Measurements from ENCODE around the gene IKZF1. TPM values are rescaled to one million over a fixed set of nuclear protein-coding genes. Genes with fewer than 3 reads are reported as not detected.

Gene IKZF1
- total RNA-seq, 1 experiment from 2014 or later = 0.77 TPM

GRCh38 chr7:50427518-50427917 lies 123.0 kb downstream of the IKZF1 start:
- ATAC-seq = no peak
- Histone ChIP-seq H3K27me3 (ENCODE audit: control insufficient read depth, insufficient read depth, low read length) (no peaks in the 10 kb centered on the region), H3K4me3 (ENCODE audit: low read depth in 2 of 2, low read length in 2 of 2) (no peak overlapping the region), H3K27ac (ENCODE audit: low read length) (no peak overlapping the region), H3K36me3 (ENCODE audit: control insufficient read depth, insufficient read depth, low read length) (no peaks in the 10 kb centered on the region), H3K4me1 (ENCODE audit: control insufficient read depth, insufficient read depth, low read length) (no peaks in the 10 kb centered on the region), H3K9me3 (ENCODE audit: control insufficient read depth, insufficient read depth, low read depth, low read length) (no peaks in the 10 kb centered on the region)
- CTCF ChIA-PET = no interaction called here
- intact Hi-C loops (cut with micrococcal nuclease; ENCODE audit: unreplicated experiment) = no loop called here
- TF ChIP-seq TCF7L2 (IDR thresholded peaks at IDR 0.05; ENCODE audit: low read depth, low read length) (no peak), SIN3A (IDR thresholded peaks at IDR 0.05; ENCODE audit: borderline replicate concordance, insufficient read depth, low read depth, low read length) (no peak), REST (IDR thresholded peaks at IDR 0.05; ENCODE audit: insufficient read depth in 1 of 2, low read depth in 2 of 2, low read length in 1 of 2) (no peak), POLR2AphosphoS5 (IDR thresholded peaks at IDR 0.05; ENCODE audit: low read depth, low read length) (no peak), CTCF (IDR thresholded peaks at IDR 0.05) (no peak)
- in situ Hi-C loops (cut with HindIII; ENCODE audit: low pct_unique_long_range_greater_than_20kb, low sequenced_read_pairs) = no loop called here
- POLR2A ChIA-PET = no interaction called here
- BruUV-seq (replicated peaks) = no TSS peak
- DNase-seq (ENCODE audit: low read depth, low spot score) = no peak

- ChIA-PET POLR2A (no interaction called here), CTCF (interaction anchor here (0.6 kb wide), 1 partner anchor 224 kb away, joined by 3 read pairs; no protein-coding TSS in a partner anchor)
- in situ Hi-C loops (cut with HindIII; ENCODE audit: low pct_unique_long_range_greater_than_20kb, low sequenced_read_pairs) (no loop called here), intact Hi-C loops (cut with micrococcal nuclease; ENCODE audit: unreplicated experiment) (no loop called here)
- Histone ChIP-seq H3K4me3 (ENCODE audit: low read depth in 2 of 2, low read length in 2 of 2) (no peak overlapping the region), H3K27me3 (ENCODE audit: control insufficient read depth, insufficient read depth, low read length) (no peaks in the 10 kb centered on the region), H3K27ac (ENCODE audit: low read length) (no peak overlapping the region), H3K36me3 (ENCODE audit: control insufficient read depth, insufficient read depth, low read length) (no peaks in the 10 kb centered on the region), H3K4me1 (ENCODE audit: control insufficient read depth, insufficient read depth, low read length) (no peaks in the 10 kb centered on the region), H3K9me3 (ENCODE audit: control insufficient read depth, insufficient read depth, low read depth, low read length) (no peaks in the 10 kb centered on the region)
- no peak for ATAC-seq
- no peak for DNase-seq (ENCODE audit: low read depth, low spot score)
- TF ChIP-seq TCF7L2 (IDR thresholded peaks at IDR 0.05; ENCODE audit: low read depth, low read length) = no peak
- no peak for TF ChIP-seq SIN3A (IDR thresholded peaks at IDR 0.05; ENCODE audit: borderline replicate concordance, insufficient read depth, low read depth, low read length)
- no peak for TF ChIP-seq REST (IDR thresholded peaks at IDR 0.05; ENCODE audit: insufficient read depth in 1 of 2, low read depth in 2 of 2, low read length in 1 of 2)
- TF ChIP-seq POLR2AphosphoS5 (IDR thresholded peaks at IDR 0.05; ENCODE audit: low read depth, low read length) = no peak
- no peak for TF ChIP-seq CTCF (IDR thresholded peaks at IDR 0.05)
- no TSS peak for BruUV-seq (replicated peaks)
Observed at GRCh38 chr7:50428911-50429310, 124.4 kb downstream of the IKZF1 start.
